GM21825 (cell line): ENCODE results near the gene ITGB1.
"Not testable (repeated sequence)": the region's sequence is repeated elsewhere in the genome, so short reads cannot be mapped to it uniquely, and the experiment has no call there.

Experiments
- ATAC-seq: cut with Tn5 transposase; IDR thresholded peaks from one replicate; pipeline ENCODE4 v1.9.1; 2021; ENCODE audit warnings: mild to moderate bottlenecking, moderate library complexity; ENCODE audit not compliant: unreplicated experiment

ITGB1 gene

GRCh38 chr10:32939296-32940111 is 18.5 kb downstream of the ITGB1 start:
- ATAC-seq, result no peak

GRCh38 chr10:32938554-32939061 is 19.4 kb downstream of the ITGB1 start:
- ATAC-seq, result no peak

GRCh38 chr10:32937911-32938424 is 20.1 kb downstream of the ITGB1 start:
- no peak for ATAC-seq

- no peak for ATAC-seq
Observed at GRCh38 chr10:32932225-32932729, 25.8 kb downstream of the ITGB1 start.

- no peak for ATAC-seq
Observed at GRCh38 chr10:32931593-32931992, 26.4 kb downstream of the ITGB1 start.

- ATAC-seq, result no peak
Observed at GRCh38 chr10:32930036-32930435, 28.0 kb downstream of the ITGB1 start.

GRCh38 chr10:32929634-32930033 is 28.4 kb downstream of the ITGB1 start:
- ATAC-seq, result no peak

- ATAC-seq, result no peak
Observed at GRCh38 chr10:32927750-32928149, 30.3 kb downstream of the ITGB1 start.

GRCh38 chr10:32923849-32924248 is 34.2 kb downstream of the ITGB1 start:
- ATAC-seq, result no peak

- ATAC-seq, result no peak
Observed at GRCh38 chr10:32923134-32923533, 34.9 kb downstream of the ITGB1 start.

GRCh38 chr10:32922170-32922569 is 35.9 kb downstream of the ITGB1 start:
- no peak for ATAC-seq

GRCh38 chr10:32917817-32918216 is 40.2 kb downstream of the ITGB1 start:
- ATAC-seq, result not testable (repeated sequence)

- no peak for ATAC-seq
Observed at GRCh38 chr10:32911285-32912016, 46.6 kb downstream of the ITGB1 start.

- not testable (repeated sequence) for ATAC-seq
Observed at GRCh38 chr10:32909970-32910369, 48.1 kb downstream of the ITGB1 start.

GRCh38 chr10:32909456-32909855 is 48.6 kb downstream of the ITGB1 start:
- no peak for ATAC-seq

- ATAC-seq, result no peak
Observed at GRCh38 chr10:32906595-32906994, 51.4 kb downstream of the ITGB1 start.

GRCh38 chr10:32905466-32905865 is 52.6 kb downstream of the ITGB1 start:
- no peak for ATAC-seq

GRCh38 chr10:32901815-32902214 is 56.2 kb downstream of the ITGB1 start:
- ATAC-seq, result no peak

- ATAC-seq, result not testable (repeated sequence)
Observed at GRCh38 chr10:32895200-32895968, 62.6 kb downstream of the ITGB1 start.

GRCh38 chr10:32893916-32894664 is 63.9 kb downstream of the ITGB1 start:
- no peak for ATAC-seq
